Measurements from ENCODE around the gene BCAR3.

Gene BCAR3

DNA sequence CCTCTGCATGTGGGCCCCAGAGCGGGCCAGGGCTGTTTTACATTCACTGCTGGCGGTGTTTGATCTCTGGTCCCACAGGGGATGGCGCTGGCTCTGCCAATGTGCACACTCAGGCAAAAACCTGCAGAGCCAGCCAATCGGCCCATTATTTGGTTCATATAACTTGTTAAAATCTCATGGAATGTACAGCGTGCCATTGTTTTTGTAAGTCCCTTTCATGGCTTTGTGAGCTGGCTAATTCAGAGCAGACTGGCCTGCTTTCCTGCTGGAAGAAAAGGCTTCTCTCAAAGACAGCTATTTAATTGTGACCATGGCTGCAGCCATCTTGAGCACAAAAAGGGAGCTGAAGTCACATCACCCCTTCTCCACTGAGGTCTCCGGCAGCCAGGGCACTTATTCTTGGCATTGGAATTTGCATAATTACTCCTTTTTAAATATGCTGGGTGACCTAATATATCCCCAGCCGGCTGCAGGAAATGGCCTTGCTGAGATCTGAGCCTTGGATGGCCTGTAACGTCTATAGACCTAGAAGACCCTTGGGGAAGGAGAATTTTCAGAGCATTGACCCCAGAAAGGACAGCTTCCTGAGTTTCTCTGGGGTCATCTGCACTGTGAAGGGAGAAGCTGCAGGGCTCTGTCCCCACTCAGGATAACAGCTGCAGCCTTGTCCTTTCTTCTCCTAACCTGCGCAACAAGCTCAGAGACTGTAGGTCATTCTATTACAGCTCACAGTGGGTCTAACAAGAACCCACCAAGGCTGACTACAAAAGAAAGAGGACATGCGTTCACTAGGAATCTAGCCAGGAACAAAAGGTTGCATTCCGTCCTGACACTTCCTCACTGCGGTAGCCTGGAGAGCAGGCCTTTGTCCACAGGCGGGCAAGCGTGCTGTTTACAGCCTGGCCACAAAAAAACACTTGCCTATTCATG lies 45.8 kb downstream of the BCAR3 start:
- DNase-seq, result no peak

DNA sequence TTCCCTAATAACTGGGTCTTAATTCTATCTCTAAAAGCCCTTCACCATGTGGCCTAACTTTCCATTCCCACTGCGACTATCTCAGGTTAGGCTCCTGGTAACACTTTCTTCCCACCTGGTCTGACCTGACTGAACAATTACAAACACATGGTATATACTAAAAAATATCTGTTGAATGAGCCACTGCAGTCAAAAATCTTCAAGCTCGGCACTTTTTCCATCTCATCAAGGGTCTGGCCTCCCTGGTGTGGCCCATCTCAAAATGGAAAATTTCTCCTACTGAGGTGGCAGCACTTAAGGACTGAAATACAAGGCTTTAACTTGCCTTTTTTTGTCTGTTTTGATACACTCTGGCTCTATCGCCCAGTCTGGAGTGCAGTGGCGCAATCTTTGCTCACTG lies 48.3 kb downstream of the BCAR3 start:
- no peak for DNase-seq

DNA sequence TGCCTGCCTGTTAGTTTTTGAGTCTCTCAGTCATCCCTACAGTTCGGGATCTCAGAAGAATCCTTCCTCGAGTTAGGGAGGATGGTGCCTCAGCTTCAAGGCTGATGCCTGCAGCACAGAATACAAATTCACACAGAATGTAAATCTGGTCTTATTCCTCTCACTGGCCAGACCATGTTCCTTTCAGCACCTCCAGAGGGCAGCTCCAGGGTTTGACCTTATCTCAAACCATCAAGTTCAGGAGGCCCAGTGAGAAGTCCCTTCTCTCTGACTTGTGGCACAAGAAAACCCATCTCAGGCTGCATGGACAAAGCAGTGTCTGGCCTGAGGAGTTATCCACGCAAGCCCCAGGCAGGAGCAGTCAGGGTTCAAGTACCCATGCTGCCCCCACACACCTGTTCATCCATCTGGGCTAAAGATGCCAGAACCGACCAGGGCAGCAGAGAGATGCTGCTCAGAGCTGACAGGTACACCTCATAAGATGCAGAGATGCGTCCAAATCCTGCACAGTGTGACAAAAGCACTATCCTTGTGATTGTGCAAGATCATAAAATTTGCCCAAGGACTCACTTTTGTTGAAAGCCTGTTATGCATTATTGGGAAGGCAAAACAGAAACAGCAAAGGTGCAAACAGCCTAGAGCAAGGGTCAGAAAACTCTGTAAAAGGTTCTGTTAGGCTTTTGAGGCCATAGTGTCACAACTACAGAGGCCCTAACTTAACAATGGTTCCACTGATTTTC lies 49.8 kb downstream of the BCAR3 start:
- no peak for DNase-seq

DNA sequence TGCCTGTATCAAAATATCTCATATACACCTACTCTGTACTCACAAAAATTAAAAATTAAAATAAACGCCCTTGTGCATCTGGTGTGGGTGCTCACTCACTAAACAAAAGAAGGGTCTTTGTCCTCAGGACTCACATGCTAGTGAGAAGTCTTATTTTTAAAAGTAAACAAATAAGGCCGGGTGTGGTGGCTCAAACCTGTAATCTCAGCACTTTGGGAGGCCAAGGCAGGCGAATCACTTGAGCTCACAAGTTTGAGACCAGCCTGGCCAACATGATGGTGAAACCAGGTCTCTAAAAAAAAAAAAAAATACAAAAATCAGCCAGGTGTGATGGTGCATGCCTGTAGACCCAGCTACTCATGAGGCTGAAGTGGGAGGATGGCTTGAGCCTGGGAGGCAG lies 51.5 kb downstream of the BCAR3 start:
- no peak for DNase-seq

DNA sequence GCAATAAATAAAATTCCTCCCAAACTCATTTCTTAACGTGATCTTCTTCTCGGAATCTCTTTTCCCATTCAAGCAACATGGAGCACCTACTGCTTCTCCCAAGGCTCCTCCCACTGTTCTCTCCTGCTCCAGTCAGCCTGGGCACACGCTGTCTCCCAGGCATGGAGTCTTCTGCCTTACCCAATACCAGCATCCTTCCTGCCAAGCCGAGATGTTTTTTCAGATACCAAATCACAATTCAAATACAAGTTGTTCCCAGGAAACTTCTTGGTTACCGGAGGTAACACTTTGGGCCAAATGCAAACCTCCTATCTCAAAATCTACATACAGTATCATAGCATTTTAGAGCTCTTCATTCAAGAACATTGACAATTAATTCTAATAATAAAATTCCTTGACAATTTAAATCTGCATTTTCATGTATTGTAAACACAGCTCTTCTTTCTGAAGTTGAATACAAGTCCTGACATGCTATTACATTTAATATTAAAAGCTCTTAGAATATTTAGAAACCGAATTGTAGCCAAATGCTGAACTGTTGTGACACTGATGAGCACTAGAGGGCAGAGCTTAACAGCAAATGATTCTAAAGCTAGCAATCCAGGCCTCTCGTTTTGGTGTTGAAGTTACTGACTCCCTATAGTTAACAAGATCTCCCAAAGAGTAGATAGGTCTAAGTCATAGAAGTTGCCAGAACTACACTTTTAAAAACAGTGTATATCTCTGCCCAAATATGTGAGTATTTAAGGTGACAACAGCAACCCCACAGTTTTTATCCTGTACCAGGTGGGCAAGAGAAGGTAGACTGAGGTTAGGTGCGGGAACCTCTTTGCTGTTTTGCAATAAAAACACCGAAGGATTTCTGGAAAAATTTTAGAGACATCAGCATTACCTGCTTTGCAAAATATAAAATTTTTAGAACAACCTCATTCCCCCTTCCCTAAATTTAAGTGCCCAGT lies 52.3 kb downstream of the BCAR3 start:
- peak; percentile 71 for DNase-seq

DNA sequence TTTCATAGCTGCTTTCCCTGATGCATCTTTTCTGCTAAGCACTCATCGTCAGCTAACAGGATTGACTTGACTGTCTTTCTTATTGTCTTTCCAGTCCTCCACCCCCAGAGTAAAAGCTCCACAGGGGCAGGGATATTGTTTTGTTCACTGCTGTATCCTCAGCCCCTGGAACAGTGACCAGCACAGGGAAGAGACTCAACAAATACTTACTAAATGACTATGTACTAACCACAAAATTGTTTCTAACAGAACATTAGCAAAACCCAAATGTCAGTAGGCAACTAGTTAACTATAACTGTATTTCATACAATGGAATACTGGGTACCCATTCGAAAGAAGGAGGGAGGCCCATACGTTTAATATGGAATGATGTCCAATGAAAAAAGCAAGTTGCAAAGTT lies 53.0 kb downstream of the BCAR3 start:
- DNase-seq, result no peak

DNA sequence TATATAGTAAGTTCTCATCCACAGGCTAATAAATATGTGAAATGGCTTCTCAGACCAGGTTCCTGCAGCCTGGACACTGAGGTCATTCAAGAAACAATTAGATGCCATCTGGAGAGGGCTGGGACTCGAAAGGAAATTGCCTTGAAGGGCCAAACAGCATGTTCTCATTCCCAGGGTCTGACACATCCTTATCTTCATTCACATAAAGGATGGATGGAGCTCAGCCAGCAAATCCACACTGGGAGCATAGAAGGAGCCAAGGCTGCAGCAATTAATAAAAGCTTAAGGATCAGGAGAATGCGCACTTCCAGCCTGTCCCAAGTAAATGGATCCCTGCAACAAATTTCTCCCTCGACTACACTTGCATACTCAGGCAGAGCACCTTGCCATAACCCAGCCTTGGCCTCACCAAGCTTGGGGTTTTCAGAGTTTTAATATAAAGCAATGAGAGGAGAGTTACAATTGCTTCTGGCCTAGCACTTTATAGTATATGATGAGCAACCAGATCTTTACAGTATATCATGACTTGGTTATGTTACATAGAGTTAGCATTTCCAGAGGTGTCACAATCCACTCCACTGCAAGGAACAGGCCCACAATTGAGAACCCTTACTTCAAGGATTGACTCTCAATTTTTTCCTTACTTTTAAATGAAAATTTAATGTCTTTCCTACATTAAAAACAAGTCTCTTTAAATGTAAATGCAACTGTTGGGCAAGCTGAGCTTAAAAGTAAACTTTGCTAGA lies 55.9 kb downstream of the BCAR3 start:
- peak; percentile 41 for DNase-seq

DNA sequence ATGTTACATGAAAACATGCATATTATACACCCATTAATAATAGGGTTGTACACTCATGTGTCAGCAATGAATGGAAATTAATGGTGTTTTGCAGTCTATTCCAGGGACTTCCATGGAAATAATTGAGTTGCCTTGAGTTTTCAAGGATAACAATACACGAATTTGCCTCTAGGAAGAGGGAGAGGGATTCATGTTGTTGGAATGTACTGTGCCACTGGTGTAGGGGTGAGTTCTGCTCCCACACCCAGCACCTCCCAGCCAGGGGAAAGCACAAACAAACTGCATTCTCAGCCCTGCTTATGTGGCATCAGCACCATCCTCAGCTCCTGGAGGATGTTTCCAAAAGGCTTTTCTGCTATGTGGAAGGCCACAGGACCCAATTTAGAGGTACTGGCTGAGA lies 57.8 kb downstream of the BCAR3 start:
- DNase-seq, result no peak

DNA sequence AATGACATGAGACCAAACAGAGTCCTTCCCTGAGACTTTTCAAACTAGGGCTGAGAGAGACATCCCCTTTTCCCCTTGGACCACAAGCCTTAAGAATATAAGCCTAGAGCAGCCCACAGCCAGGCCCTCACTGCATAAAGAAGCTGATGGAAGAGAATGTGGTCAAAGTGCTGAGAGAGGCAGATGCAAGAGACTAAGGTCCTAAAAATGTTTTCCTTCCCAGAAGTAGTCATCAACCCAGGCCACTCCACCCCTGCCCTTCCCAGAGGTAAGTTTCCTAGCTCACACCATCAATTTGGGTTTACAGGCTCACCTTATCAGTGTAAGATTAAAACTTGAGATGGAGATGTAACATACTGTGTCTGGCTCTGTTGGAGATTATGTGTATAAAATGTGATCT lies 58.2 kb downstream of the BCAR3 start:
- DNase-seq, result no peak

DNA sequence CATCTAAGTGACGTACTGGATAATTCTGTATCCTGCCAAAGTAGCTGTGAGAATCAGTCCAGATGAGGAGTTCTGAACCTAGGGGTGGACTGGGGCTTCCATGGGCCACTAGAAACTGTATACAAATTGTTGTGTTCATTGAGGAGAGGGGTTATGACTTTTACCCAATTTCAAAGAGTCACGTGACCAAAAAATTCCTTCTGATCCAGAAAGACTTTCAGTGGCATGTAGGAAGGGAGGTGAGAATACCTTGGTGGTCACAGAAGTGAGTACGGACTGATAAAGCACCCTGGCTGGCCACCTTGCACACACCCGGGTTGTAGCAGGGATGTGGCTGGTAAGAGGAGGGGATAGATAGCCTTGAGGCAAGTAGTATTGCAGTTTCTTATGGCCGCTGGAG lies 60.4 kb downstream of the BCAR3 start:
- DNase-seq, result no peak

DNA sequence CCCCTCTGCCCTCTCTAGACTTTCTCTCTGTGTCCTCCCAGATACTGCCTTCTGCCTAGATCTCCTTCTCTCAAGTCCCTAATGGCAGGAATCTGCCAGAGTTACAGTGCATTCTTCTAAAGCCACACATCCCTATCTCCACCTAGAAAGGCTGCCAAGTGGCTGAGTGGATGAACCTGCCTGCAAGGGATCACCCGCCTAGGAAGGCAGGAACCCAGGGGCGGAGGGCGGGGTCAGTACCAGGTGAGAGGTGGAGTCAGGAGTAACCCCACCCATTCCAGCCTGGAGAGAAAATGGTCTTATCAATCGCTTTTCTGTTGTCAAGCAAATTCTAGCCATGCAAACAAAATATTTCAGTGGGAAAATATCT lies 60.8 kb downstream of the BCAR3 start:
- no peak for DNase-seq

DNA sequence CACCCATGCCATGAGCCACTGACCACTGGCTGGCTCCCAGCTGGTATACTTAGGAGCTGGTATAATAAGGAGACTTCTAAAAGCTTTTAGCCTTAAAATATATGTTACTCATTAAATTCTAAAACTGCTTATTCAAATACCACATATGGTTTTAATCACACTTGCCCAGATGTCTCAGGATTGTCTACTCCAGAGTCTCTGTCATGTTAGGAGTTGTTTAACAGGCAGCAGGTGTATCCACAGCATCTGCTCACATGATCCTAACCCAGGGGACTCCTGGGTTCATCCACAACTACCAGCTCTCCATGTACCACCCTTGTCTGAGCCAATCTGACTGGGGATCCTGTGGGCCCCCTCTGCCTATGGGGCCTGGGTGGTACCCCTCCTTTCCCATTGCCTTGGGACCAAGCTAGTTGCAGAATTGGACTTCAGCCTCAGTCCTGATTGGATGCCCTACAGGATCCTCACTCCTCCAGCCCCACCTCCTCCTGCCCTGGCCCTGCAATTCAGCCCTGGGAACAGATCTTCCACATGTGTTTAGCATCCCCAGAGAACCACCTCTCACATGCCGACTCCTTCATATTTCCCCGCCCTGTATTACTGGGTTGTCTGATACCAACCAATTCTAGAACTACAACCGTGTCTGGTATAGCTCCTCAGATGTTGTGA lies 61.3 kb downstream of the BCAR3 start:
- no peak for DNase-seq

DNA sequence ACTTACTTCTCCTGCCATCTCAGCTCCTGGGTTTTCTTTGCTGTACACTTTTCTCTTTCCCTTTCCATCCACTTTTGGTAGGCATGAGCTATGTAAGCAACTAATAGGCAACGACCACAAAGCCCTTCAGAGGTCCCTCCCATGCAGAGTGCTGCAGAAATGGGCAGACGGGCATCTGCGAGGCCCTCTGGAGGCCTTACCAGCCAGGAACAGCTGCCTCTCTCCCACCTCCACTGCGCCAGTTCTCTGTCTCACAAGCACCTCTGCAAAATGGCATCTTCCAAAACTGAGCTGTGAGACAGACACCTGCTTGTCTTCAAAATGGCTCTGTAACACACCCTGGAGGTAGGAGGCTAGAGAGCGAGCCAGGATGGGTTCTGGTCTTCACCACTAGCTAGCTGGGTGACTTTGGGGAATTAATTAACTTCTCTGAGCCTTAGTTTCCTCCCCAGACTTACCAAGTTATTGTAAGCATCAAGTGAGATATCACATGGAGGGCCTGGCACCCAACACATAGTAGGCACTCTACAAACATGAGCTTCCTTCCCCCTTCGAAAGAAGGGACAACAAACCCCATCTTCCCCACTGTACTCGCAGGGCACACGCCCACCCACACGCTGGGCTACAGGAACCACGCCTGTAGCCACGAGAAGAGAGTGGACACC lies 62.0 kb downstream of the BCAR3 start:
- no peak for DNase-seq

DNA sequence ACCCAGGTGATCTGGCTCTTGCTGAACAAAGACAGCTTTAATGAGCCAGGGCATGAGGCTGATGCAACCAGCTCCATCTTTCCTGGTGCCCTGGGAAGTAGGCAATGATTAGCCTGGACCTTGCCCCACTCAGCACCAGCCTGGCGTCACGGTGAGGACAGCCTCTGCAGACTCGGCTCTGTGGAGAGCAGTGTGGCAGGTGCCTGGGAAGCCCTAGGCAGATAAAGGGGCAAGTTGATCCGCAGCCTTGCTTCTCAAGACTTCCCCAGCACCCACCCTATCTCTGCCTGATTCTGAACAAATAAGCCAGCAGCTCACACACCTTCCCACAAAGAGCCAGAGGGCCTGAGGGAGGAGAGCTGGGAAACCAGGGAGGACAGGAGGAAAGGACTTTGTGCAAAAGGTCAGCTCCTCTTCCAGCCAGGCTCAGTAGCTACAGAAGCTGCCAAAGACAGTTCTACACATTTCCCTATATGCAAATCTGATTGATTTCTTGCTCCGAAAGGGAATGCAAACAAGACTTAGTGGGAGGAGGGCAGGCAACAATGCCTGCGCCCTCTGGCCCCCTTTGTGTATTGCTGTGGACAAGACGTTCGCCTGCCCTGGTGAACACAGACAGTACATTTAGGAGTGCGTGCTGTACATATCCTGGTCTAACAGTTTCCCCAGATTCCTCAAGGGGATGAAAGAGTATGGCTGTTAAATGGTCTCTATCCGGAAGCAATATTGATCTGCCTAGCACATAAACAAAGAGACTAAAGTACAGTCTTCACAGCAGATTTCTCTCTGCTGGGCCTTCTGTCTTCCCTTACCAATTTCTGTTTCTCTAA lies 63.8 kb downstream of the BCAR3 start:
- no peak for DNase-seq

DNA sequence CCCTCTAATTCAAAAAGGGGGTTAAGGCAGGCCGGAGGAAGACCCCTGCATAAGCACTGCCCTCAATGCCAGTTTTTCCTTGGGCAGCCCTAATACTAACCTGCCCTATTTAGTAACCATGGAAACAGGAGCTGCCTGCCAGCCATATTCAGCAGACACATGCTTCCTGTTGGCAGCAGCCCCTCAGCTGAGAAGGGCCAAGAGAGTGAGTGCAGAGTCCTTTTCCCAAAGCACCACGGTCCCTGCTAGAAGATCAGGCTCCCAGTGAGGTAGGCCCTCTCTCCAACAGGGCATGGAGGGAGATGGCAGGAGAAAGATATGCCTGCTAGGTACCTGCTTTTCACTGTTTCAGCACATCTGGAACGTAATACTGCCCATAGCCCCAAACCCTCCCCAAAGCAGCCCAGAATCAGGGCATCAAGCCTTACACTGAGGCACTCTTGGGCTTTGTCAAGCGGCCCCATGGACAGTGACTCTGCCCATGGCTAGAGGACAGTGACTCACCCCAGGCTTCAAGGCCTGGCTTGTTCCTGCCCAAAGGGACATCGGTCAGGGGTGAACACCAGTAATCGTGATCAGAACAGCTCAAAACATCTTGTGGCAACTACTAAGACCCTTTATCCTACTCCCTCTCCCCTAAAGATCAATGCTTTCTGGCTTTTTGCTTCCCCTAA lies 64.5 kb downstream of the BCAR3 start:
- DNase-seq, result no peak

DNA sequence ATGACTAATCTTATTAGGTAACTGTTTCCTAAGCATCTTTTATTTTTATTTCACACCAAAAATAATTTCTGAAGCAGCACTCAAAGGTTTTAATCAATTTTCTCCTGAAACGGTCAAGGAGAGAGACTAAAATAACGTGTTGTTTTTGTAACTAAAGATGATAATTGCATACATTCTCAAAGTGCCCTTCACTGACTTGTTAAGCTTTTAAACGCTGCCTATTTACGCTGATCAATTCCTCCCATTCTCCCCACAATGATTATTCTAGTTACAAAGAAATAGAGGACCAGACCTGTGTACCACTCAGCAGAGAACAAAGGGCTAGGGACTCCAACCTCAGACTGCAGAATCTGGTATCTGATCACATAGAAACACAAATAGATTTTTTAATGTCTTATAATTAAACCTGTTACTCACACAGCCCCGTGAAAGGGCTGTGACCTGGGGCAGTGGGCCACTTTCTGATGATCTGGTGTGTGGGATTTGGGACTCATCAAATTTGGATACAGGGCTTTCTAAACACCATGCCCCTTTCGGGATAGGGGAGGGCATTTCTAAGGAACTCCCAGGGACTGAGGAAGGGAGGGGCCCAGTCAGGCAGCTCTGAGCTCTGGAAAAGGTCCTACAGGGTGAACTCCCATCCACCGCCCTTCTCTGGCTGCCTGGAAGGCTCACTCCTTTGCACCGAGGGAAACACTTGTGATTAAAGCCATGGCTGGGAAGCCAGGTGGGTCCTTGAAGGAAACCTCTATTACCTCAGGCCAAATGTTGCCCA lies 65.2 kb downstream of the BCAR3 start:
- DNase-seq, result no peak

DNA sequence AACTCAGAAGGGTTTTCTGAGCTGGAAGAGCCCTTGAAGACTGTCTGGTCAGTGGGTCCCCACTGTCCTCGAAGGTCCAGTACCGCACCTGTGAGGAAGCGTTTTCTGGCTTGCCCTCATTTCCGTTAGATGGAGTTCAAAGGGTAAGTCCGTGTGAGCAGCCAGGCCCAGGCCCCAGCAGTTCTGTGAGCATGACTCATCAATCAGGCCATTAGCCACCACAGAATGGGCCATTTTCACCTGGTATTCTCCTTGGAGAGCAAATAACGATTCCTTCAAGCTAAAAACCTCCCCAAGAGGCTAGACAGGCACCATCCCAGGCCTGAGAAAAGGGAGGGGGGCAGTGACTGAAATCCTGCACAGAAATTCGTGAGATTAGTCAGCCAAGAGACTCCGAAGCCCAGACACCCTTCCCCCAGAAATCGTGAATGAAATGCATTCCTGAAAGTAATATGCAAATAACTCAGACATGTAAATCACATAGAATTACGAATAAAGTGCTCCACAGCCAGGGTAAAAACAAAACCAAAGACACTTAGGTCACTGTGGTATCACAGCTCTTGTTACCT lies 66.0 kb downstream of the BCAR3 start:
- no peak for DNase-seq

DNA sequence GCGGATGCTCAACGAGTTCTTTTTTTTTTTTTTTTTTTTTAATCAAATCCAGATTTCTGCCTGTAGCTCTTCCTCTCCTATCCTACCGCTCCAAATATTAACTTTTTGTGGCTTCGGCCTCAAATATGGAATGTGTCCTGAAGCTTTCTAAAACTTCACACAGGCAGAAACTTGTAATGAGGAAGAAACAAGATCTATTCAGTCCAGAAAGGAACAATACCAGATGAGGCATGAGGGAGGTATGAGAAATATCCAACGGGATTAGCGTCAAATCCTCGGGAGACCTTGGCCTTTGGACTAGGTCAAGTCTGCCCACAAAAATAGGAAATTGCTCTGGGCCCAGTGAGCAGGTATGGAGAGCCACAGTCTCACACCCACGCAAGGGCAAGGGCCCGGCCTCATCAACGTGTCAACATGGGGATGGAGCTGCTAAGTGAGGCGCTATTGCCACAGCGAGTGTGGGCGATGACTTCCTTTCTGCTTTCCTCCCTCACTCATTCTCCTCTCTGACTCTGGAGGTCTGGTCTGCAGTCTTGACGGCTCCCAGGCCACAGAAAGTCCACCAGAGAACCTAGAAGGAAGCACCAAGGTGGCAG lies 66.6 kb downstream of the BCAR3 start:
- no peak for DNase-seq
